Measurements from ENCODE around the gene SIL1. TPM values are rescaled to one million over a fixed set of nuclear protein-coding genes. Genes with fewer than 3 reads are reported as not detected.
"Not testable (repeated sequence)": the region's sequence is repeated elsewhere in the genome, so short reads cannot be mapped to it uniquely, and the experiment has no call there.

SIL1 gene
- total RNA-seq: 83.0 TPM

- DNase-seq (ENCODE audit: low spot score): peak; percentile 97
These were observed at the start of gene SIL1 for GRCh38 chr5:139197710-139198669. SIL1 (minus strand) TSS chr5:139198368; CDS start chr5:139127843, 70,525 bp downstream.

GRCh38 chr5:139246394-139246793 is 48.2 kb upstream of the SIL1 start:
- no peak for DNase-seq (ENCODE audit: low spot score)

- no peak for DNase-seq (ENCODE audit: low spot score)
These were observed 47.6 kb upstream of the SIL1 start for GRCh38 chr5:139245637-139246339.

- no peak for DNase-seq (ENCODE audit: low spot score)
These were observed 45.3 kb upstream of the SIL1 start for GRCh38 chr5:139243425-139243970.

GRCh38 chr5:139241139-139241538 is 43.0 kb upstream of the SIL1 start:
- DNase-seq (ENCODE audit: low spot score): no peak

- no peak for DNase-seq (ENCODE audit: low spot score)
These were observed 38.3 kb upstream of the SIL1 start for GRCh38 chr5:139236479-139236878.

GRCh38 chr5:139232147-139232724 is 34.1 kb upstream of the SIL1 start:
- peak; percentile 46 for DNase-seq (ENCODE audit: low spot score)

GRCh38 chr5:139228201-139228803 is 30.1 kb upstream of the SIL1 start:
- DNase-seq (ENCODE audit: low spot score): no peak

GRCh38 chr5:139226131-139226530 is 28.0 kb upstream of the SIL1 start:
- no peak for DNase-seq (ENCODE audit: low spot score)

GRCh38 chr5:139223481-139223880 is 25.3 kb upstream of the SIL1 start:
- no peak for DNase-seq (ENCODE audit: low spot score)

- no peak for DNase-seq (ENCODE audit: low spot score)
These were observed 24.2 kb upstream of the SIL1 start for GRCh38 chr5:139222346-139222745.

- not testable (repeated sequence) for DNase-seq (ENCODE audit: low spot score)
These were observed 19.9 kb upstream of the SIL1 start for GRCh38 chr5:139218038-139218437.

GRCh38 chr5:139215107-139215975 is 17.2 kb upstream of the SIL1 start:
- DNase-seq (ENCODE audit: low spot score): no peak

- DNase-seq (ENCODE audit: low spot score): no peak
These were observed 16.5 kb upstream of the SIL1 start for GRCh38 chr5:139214646-139215045.

- DNase-seq (ENCODE audit: low spot score): no peak
These were observed 14.7 kb upstream of the SIL1 start for GRCh38 chr5:139212906-139213305.

GRCh38 chr5:139212486-139212885 is 14.3 kb upstream of the SIL1 start:
- DNase-seq (ENCODE audit: low spot score): no peak

GRCh38 chr5:139210585-139210984 is 12.4 kb upstream of the SIL1 start:
- DNase-seq (ENCODE audit: low spot score): no peak

GRCh38 chr5:139207297-139208000 is 9.3 kb upstream of the SIL1 start:
- no peak for DNase-seq (ENCODE audit: low spot score)

- DNase-seq (ENCODE audit: low spot score): no peak
These were observed 7.4 kb upstream of the SIL1 start for GRCh38 chr5:139205586-139205985.

GRCh38 chr5:139205124-139205523 is 7.0 kb upstream of the SIL1 start:
- no peak for DNase-seq (ENCODE audit: low spot score)

Data from ureter (tissue), 1 donor.